Pancreas (tissue), 10 donors: Measurements from ENCODE around the gene RFX8. TPM values are rescaled to one million over a fixed set of nuclear protein-coding genes. Genes with fewer than 3 reads are reported as not detected.

Experiments
- ATAC-seq, 4 donors: fragments of 200-7000 bp; cut with Tn5 transposase; one replicate each; pipeline versions ENCODE4 v1.8.0 to v1.9.1; 2020; ENCODE audit warnings: mild to moderate bottlenecking in 4 of 4, moderate library complexity in 4 of 4
- DNase-seq, 6 donors: peaks; one replicate each; pipeline ENCODE4 v3.0.0-alpha.2; 2020
- FAIRE-seq: peaks from 2 replicates; lab custom pipeline; 2012; peaks lifted over from hg19 to GRCh38; lab: Jason Lieb, UNC
- H3K27ac ChIP-seq, 4 donors: fragments of 200-600 bp; sonication (generic); 1 replicate in 3 of 4; 2 replicates in 1 of 4; pipeline versions ENCODE4 v1.5.0 to v1.8.0; 2020
- H3K27me3 ChIP-seq, 4 donors: fragments of 200-600 bp; one replicate each; pipeline ENCODE4 v1.8.0; 2021
- H3K36me3 ChIP-seq, 3 donors: fragments of 200-600 bp; sonication (generic) in 1 of 3; one replicate each; pipeline versions ENCODE4 v1.5.0 to v1.8.0; 2020 to 2021
- H3K4me1 ChIP-seq, 3 donors: fragments of 200-600 bp; one replicate each; pipeline ENCODE4 v1.8.0; 2021
- H3K4me3 ChIP-seq, 4 donors: fragments of 200-600 bp; sonication (generic) in 2 of 4; one replicate each; pipeline versions ENCODE4 v1.5.0 to v1.8.0; 2020 to 2021
- H3K9me3 ChIP-seq, 4 donors: fragments of 200-600 bp; one replicate each; pipeline ENCODE4 v1.8.0; 2021
- CTCF ChIP-seq, 4 donors: fragments of 200-600 bp; sonication (generic) in 3 of 4; IDR thresholded peaks; one replicate each; pipeline versions ENCODE4 v1.5.0 to v1.8.0; 2021; ENCODE audit warnings: antibody characterized with exemption in 4 of 4
- WGBS, 2 donors: extraction: QIAGEN DNeasy Blood & Tissue Kit; methylation state at CpG; one replicate each; pipeline ENCODE4 v1.1.7; 2013; 5-methylcytosine and 5-hydroxymethylcytosine counted together
- intact Hi-C, 3 donors: fragments of 100-400 bp; cut with DNase I; formaldehyde crosslinking; loops; one replicate each; pipeline versions ENCODE4 v1.11.1 to v1.14.2; 2022
- polyA plus RNA-seq, 2 donors: library from polyadenylated mRNA; stranded (reverse); fragments of 200-250 nt; gene quantifications; one replicate each; pipeline ENCODE4 v1.2.3, GENCODE V29; 2013
- total RNA-seq, 6 donors: library from RNA; stranded (reverse); fragmentation: NEBNext Ultra II Directional in 4 of 6; extraction: Animal tissue kit (Norgen Biotek cat#: 25700) in 4 of 6; gene quantifications; one replicate each; pipeline versions ENCODE4 v1.2.1 to v1.2.4, GENCODE V29; 2021 to 2023
- donor health status: healthy with polysubstance abuse.
- donor health status: DM: no; HTN: no; CAD: no; lungs with moderate emphysema.
- donor health status: DM: no; HTN: no; CAD: no.
- donor health status: control.
- donor health status: control.
- donor health status: Bipolar disorder and iron deficiency.
- donor health status: DM: yes; HTN: yes; CAD: no.
- donor health status: DM: no; HTN: no; CAD: no.
- donor health status: DM: no; HTN: no; CAD: no.
- donor health status: DM: yes; HTN: yes; CAD: no.

RFX8 gene
- total and polyA plus RNA-seq, 8 donors, result 0.15 to 0.52 (median 0.34) TPM; not detected in 4

DNA sequence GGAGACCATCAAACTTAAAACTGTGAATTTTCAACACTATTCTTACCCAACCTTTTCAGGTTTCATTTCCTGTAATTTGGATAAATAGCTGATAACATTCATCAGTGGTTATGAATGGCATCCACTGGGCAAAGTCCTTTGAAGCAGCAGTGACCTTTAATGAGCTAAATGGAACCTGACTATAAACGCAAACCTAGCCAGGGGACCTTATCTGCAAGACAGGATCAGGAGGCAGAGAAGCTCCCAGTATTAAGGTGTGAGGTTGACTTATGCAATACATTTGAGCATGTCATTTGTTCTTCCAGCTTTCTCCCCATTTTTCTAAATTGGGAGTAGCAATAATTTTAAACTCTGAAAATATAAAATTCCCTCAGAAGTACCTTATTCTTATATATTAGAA lies 126.0 kb downstream of the RFX8 start:
- no peaks in the 10 kb centered on the region for H3K4me1 ChIP-seq
- H3K27ac ChIP-seq, result no peak overlapping the region
- intact Hi-C loops, result loop anchor here in 1 of 3 donors (10.0 kb wide), 1 partner anchor 486 kb away; no protein-coding TSS in a partner anchor
- no peaks in the 10 kb centered on the region for H3K9me3 ChIP-seq
- 23 to 26% methylated on average over 1 of the region's 1 CpG for WGBS, 2 donors
- ATAC-seq (no peak), DNase-seq (no peak), FAIRE-seq (no peak)
- no peaks in the 10 kb centered on the region for H3K36me3 ChIP-seq
- H3K4me3 ChIP-seq, result no peak overlapping the region
- no peak for TF ChIP-seq CTCF (IDR thresholded peaks at IDR 0.05)
- H3K27me3 ChIP-seq, result no peaks in the 10 kb centered on the region

Other genes with a start within 250 kb of the RFX8 start
- gene CNOT11, start 222.2 kb downstream of the RFX8 start, total RNA-seq, result 10 to 100 TPM; 15.4 to 25.4 (median 17.6) TPM
- 10 to 100 TPM; 10.2 to 20.3 TPM for gene CNOT11, start 222.2 kb downstream of the RFX8 start, polyA plus RNA-seq
- gene RNF149, start 166.4 kb downstream of the RFX8 start, total RNA-seq, result 10 to 100 TPM; 18.8 to 36.9 (median 24.5) TPM
- gene RNF149, start 166.4 kb downstream of the RFX8 start, polyA plus RNA-seq, result 10 to 100 TPM; 24.3 to 27.1 TPM
- under 1 TPM in 2 of 6 donors, not detected in 4; 0.12 to 0.19 TPM for gene CREG2, start 87.6 kb downstream of the RFX8 start, total RNA-seq
- under 1 TPM in 1 of 2 donors, not detected in 1; 0.05 TPM for gene CREG2, start 87.6 kb downstream of the RFX8 start, polyA plus RNA-seq
- 10 to 100 TPM; 12.4 to 38.7 (median 16.0) TPM for gene MAP4K4, start 222.6 kb upstream of the RFX8 start, total RNA-seq
- gene MAP4K4, start 222.6 kb upstream of the RFX8 start, polyA plus RNA-seq, result 10 to 100 TPM in 1 of 2 donors, 1 to 10 TPM in 1; 9.7 to 10.5 TPM